K562 (cell line): ENCODE measurements around the gene CCDC159. TPM values are rescaled to one million over a fixed set of nuclear protein-coding genes. Genes with fewer than 3 reads are reported as not detected.
"Not testable (repeated sequence)": the region's sequence is repeated elsewhere in the genome, so short reads cannot be mapped to it uniquely, and the experiment has no call there.

ENCODE experiments used
- ATAC-seq: fragments of 200-7000 bp; cut with Tn5 transposase; 3 replicates; pipeline ENCODE4 v1.9.1; 2020; ENCODE audit warnings: moderate library complexity
- BruUV-seq: library from RNA; stranded (reverse); fragments of 400-500 nt; replicated peaks from 2 replicates; lab custom pipeline; 2021; lab: Mats Ljungman, UMichigan
- CTCF ChIA-PET: fragments of 300-600 bp; formaldehyde crosslinking; extraction: SDS; loops from one replicate; lab custom pipeline; 2021; ENCODE audit warnings: low intra/inter-chr PET ratio; lab: Yijun Ruan, JAX
- POLR2A ChIA-PET: fragments of 300-600, 350-650 bp; sonication (Branson Sonifier 250); formaldehyde crosslinking; extraction: SDS; loops from one replicate; lab custom pipeline; 2021; ENCODE audit warnings: antibody characterized with exemption, inconsistent platforms; lab: Yijun Ruan, JAX
- DNase-seq, 4 experiments: peaks; one replicate each; pipeline versions ENCODE4 v3.0.0 to v3.0.0-alpha.2; 2011 to 2018; ENCODE audit warnings: low spot score in 3 of 4, mixed read lengths in 3 of 4; ENCODE audit errors: extremely low read depth in 1 of 4
- FAIRE-seq: peaks from 2 replicates; lab custom pipeline; 2011; peaks lifted over from hg19 to GRCh38; lab: Jason Lieb, UNC
- H2AFZ ChIP-seq: 2 replicates; pipeline ENCODE4 v1.6.0; 2011; ENCODE audit warnings: low read depth, low read length, control low read depth, inconsistent platforms
- H3K27ac ChIP-seq: fragments of 200-600 bp; 3 replicates; pipeline ENCODE4 v1.8.0; 2011; ENCODE audit warnings: low read depth, mild to moderate bottlenecking, control low read depth, inconsistent platforms, low read length, moderate library complexity, mixed read lengths; ENCODE audit errors: extremely low read depth
- H3K27me3 ChIP-seq, 2 experiments: fragments of 300-600 bp in 1 of 2; 2 replicates in 1 of 2; 3 replicates in 1 of 2; pipeline versions ENCODE4 v1.6.0 to v1.8.0; 2011; ENCODE audit warnings: inconsistent platforms in 2 of 2, low read length in 2 of 2, mild to moderate bottlenecking in 1 of 2, mixed read lengths in 1 of 2, moderate library complexity in 1 of 2; ENCODE audit not compliant: control insufficient read depth in 2 of 2, insufficient read depth in 2 of 2
- H3K36me3 ChIP-seq: fragments of 300-600 bp; 3 replicates; pipeline ENCODE4 v1.8.0; 2011; ENCODE audit warnings: mild to moderate bottlenecking, low read length, inconsistent platforms; ENCODE audit not compliant: control insufficient read depth, insufficient read depth
- H3K4me1 ChIP-seq, 2 experiments: fragments of 200-600 bp in 1 of 2; replicated peaks in 1 of 2; 2 replicates in 1 of 2; 3 replicates in 1 of 2; pipeline versions ENCODE4 v1.5.1 to v1.8.0; 2011; ENCODE audit warnings: inconsistent platforms in 2 of 2, low read length in 2 of 2, mild to moderate bottlenecking in 1 of 2, mixed read lengths in 1 of 2, moderate library complexity in 1 of 2; ENCODE audit not compliant: control insufficient read depth in 2 of 2, insufficient read depth in 2 of 2
- H3K4me2 ChIP-seq: 2 replicates; pipeline ENCODE4 v1.6.1; 2011; ENCODE audit warnings: low read length, control low read depth, inconsistent platforms, mixed read lengths; ENCODE audit not compliant: insufficient read depth
- H3K4me3 ChIP-seq: fragments of 200-600 bp; sonication (generic), shearing (Covaris generic); 2 replicates; pipeline ENCODE4 v1.5.1; 2016; ENCODE audit warnings: control low read depth, inconsistent platforms
- H3K79me2 ChIP-seq: fragments of 200-600 bp; 3 replicates; pipeline ENCODE4 v1.8.0; 2011; ENCODE audit warnings: low read length, inconsistent platforms; ENCODE audit not compliant: control insufficient read depth, insufficient read depth
- H3K9ac ChIP-seq, 2 experiments: 2 replicates each; pipeline versions ENCODE4 v1.6.0 to v1.6.1; 2011; ENCODE audit warnings: low read depth in 2 of 2, low read length in 2 of 2, control low read depth in 1 of 2, inconsistent platforms in 1 of 2, mild to moderate bottlenecking in 1 of 2, mixed read lengths in 1 of 2; ENCODE audit not compliant: insufficient read depth in 1 of 2
- H3K9me1 ChIP-seq: one replicate; pipeline ENCODE4 v1.6.0; 2011; ENCODE audit warnings: inconsistent platforms, mild to moderate bottlenecking, low read length, moderate library complexity; ENCODE audit not compliant: control insufficient read depth, insufficient read depth
- H3K9me3 ChIP-seq: replicated peaks from 2 replicates; pipeline ENCODE4 v1.5.1; 2011; ENCODE audit warnings: low read depth, low read length, inconsistent platforms; ENCODE audit not compliant: control insufficient read depth, insufficient read depth
- H4K20me1 ChIP-seq: replicated peaks from 2 replicates; pipeline ENCODE4 v1.6.1; 2011; ENCODE audit warnings: low read length, inconsistent platforms, mixed read lengths; ENCODE audit not compliant: control insufficient read depth, insufficient read depth
- BCOR ChIP-seq: fragments of 450-650 bp; IDR thresholded peaks from 2 replicates; pipeline ENCODE4 v1.6.1; 2016
- SMAD3 ChIP-seq: fragments of 450-650 bp; formaldehyde crosslinking; conservative IDR thresholded peaks from 2 replicates; pipeline ENCODE4 v1.4.0; 2020; ENCODE audit warnings: mild to moderate bottlenecking
- ZKSCAN8 ChIP-seq: fragments of 200-800 bp; sonication (Bioruptor generic); IDR thresholded peaks from 2 replicates; pipeline ENCODE4 v1.6.1; 2016; ENCODE audit warnings: missing genetic modification characterization, missing compliant biosample characterization
- ZNF121 ChIP-seq: sonication (generic); formaldehyde crosslinking; conservative IDR thresholded peaks from 2 replicates; pipeline ENCODE4 v1.8.0; 2022; ENCODE audit warnings: missing genetic modification reagents
- WGBS: fragments of 100-300 bp; shearing (Covaris generic); methylation state at CpG from one replicate; pipeline ENCODE4 v1.1.6; 2016; ENCODE audit warnings: low coverage, mixed read lengths; ENCODE audit not compliant: insufficient coverage; ENCODE audit errors: missing lambda C conversion rate; 5-methylcytosine and 5-hydroxymethylcytosine counted together
- in situ Hi-C: fragments of 300-500 bp; cut with MboI; formaldehyde crosslinking; loops from 4 replicates; pipeline ENCODE4 v1.15.0; 2018; ENCODE audit warnings: inconsistent platforms, mixed read lengths
- intact Hi-C: fragments of 100-400 bp; cut with micrococcal nuclease; formaldehyde crosslinking; loops from 2 replicates; pipeline ENCODE4 v1.14.2; 2022
- polyA plus RNA-seq, 8 experiments: library from polyadenylated mRNA; depleted of rRNA in 4 of 8; stranded (reverse) in 5 of 8; unstranded in 3 of 8; fragments of >200 nt; fragmentation: Nextera tagmentation in 2 of 8; fragmentation: Illumina TruSeq in 1 of 8; extraction: Ambion mirVana in 2 of 8; extraction: Trizol in 1 of 8; gene quantifications; 2 replicates each; pipeline versions ENCODE4 v1.2.1 to v1.2.3, GENCODE V29; 2011 to 2014; ENCODE audit warnings: inconsistent platforms in 1 of 8, missing spikeins in 1 of 8
- total RNA-seq, 7 experiments: library from RNA; depleted of rRNA in 6 of 7; stranded (reverse); fragments of >200 nt in 6 of 7; fragmentation: Illumina TruSeq in 2 of 7; extraction: Trizol in 2 of 7; gene quantifications; 2 replicates each; pipeline versions ENCODE4 v1.2.1 to v1.2.3, GENCODE V29; 2011 to 2021; ENCODE audit warnings: low replicate concordance in 1 of 7

Gene CCDC159
- total and polyA plus RNA-seq, 9 of the 15 experiments (the other 6 are each of a cell fraction or from before 2014, with no cell fraction given), result 0.68 to 10.1 (median 4.7) TPM

DNA sequence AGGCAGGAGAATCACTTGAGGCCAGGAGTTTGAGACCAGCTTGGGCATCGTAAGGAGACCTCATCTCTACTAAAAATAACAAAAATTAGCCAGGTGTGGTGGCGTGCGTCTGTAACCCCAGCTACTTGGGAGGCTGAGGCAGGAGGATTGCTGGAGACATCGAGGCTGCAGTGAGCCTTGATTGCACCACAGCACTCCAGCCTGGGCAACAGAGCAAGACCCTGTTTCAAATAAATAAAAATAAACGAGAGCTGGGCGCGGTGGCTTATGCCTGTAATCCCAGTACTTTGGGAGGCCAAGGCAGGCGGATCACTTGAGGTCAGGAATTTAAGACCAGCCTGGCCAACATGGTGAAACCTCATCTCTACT, 6.2 kb upstream of the CCDC159 start:
- Histone ChIP-seq H3K4me3 (peak overlapping the region; percentile 40), H3K4me1 (peaks cover 14 to 41% of the 10 kb centered on the region in 2 experiments; a peak in 4 of 5 replicates), H3K4me2 (peak overlapping the region; percentile 88), H2AFZ (peak overlapping the region; percentile 85), H3K9ac (peak overlapping the region in 1 of 2 experiments; percentile 50; a peak in 1 of 4 replicates)
- BruUV-seq, H3K9me3 ChIP-seq, H3K27me3 ChIP-seq, FAIRE-seq, in situ Hi-C loops, DNase-seq, H4K20me1 ChIP-seq, H3K27ac ChIP-seq, H3K9me1 ChIP-seq, CTCF ChIA-PET, H3K79me2 ChIP-seq, ATAC-seq, H3K36me3 ChIP-seq, intact Hi-C loops: not testable (repeated sequence)
- POLR2A ChIA-PET, result interaction anchor here (0.6 to 1.1 kb wide), 2 partner anchors 34 to 213 kb away, joined by 3 read pairs; partner anchors contain the start of gene SWSAP1
- 66% methylated on average over 8 of the region's 8 CpGs for WGBS
- peak; percentile 75 for TF ChIP-seq ZNF121

DNA sequence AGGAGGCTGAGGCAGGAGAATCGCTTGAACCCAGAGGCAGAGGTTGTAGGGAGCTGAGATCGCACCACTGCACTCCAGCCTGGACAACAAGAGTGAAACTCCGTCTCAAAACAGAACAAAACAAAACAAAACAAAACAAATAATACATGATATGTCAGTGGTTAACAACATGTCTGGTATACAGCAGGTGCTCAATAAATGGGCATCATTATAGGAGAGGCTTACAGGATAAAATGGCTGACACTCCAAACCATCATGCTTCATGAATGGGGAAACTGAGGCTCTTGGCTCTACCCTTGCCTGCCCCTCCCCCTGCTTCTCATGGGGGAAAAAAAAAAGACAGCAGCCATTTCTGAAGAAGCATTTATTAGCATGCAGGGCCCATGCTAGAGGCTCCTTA, 3.9 kb upstream of the CCDC159 start:
- intact Hi-C loops (no loop called here), in situ Hi-C loops (no loop called here)
- no peaks in the 10 kb centered on the region for H3K27me3 ChIP-seq
- DNase-seq (no peak), FAIRE-seq (no peak), ATAC-seq (no peak)
- H3K9me1 ChIP-seq, result peaks cover 2% of the 10 kb centered on the region
- CTCF ChIA-PET, result no interaction called here
- no peak overlapping the region for H2AFZ ChIP-seq
- H3K27ac ChIP-seq, result no peak overlapping the region
- no peak overlapping the region for H3K4me2 ChIP-seq
- H3K36me3 ChIP-seq, result no peaks in the 10 kb centered on the region
- 85% methylated on average over 3 of the region's 3 CpGs for WGBS
- BruUV-seq, result no TSS peak
- no peaks in the 10 kb centered on the region for H4K20me1 ChIP-seq
- TF ChIP-seq ZKSCAN8 (CRISPR knock-in tag), result peak; percentile 93
- TF ChIP-seq BCOR, result peak; percentile 33; the same call in 1 of the 2 replicates
- no peak for TF ChIP-seq SMAD3 (CRISPR knock-in tag)
- no peak overlapping the region for H3K9ac ChIP-seq
- no peak overlapping the region for H3K4me3 ChIP-seq
- POLR2A ChIA-PET, result interaction anchor here (1.1 kb wide), 1 partner anchor 16 kb away, joined by 3 read pairs; no protein-coding TSS in a partner anchor
- H3K9me3 ChIP-seq, result peaks cover 5% of the 10 kb centered on the region; the same call in 1 of the 2 replicates
- peaks cover 23 to 49% of the 10 kb centered on the region in 2 experiments; a peak in 4 of 5 replicates for H3K4me1 ChIP-seq
- no peaks in the 10 kb centered on the region for H3K79me2 ChIP-seq
